ENCODE measurements around the gene BRAT1.

The BRAT1 gene

DNA sequence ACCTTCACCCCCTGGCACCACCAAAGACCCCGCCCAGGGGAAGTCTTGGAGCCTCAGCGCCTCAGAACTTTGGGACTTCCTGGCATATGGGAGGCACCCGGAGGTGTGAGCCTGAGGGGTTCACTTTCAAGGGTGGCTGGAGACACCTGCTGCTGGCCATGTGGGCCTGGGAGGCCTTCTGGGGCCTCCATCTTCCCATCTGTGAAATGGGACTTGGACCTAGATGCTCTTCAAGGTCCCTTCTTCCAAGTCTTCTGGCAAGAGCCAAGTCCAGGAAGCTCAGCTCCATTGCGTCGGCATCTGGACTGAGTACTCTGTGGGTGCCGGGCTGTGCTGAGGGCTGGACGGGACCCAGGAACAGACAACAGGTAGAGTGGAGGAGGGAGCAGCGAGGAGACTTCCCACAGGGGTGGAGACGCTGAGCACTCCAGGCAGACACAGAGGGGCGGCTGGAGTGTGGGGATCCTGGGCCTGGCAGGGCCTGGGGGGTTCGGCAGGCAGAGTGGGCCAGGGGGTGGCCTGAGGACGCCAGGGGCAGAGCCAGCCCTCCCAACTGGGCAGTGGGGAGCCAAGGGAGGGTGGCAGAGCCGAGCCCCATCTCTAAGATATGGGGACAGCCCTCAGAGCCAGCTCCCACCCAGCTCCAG is 45.1 kb downstream of the BRAT1 start:
- DNase-seq: no peak

DNA sequence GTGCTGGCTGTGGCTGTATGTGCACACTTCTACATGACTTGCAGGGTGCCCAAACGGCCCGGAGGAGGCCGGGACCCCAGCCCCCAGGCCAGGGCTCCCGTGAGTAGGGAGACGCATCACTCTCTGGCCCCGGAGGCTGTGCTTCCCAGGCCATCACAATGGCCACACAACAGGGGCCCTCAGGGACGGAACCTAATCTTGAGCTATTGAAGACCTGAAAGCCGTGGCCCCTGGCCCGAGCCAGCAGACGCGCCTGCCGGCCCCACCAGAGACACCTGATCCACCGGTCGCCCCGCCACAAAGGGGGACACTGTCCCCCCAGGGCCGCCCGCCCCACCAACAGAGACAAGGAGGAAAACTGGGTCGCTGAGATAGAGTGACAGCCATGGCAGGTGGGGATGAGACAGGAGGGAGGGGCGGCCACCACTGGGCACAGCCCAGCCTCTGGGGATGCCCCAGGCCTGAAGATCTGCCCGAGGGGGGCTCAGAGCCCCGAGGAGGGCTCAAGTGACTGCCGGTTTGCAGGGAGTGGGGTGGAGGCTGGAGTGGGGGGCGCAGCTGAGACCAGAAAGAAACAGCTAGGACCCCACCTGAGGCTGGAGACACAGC is 45.9 kb downstream of the BRAT1 start:
- DNase-seq: no peak

DNA sequence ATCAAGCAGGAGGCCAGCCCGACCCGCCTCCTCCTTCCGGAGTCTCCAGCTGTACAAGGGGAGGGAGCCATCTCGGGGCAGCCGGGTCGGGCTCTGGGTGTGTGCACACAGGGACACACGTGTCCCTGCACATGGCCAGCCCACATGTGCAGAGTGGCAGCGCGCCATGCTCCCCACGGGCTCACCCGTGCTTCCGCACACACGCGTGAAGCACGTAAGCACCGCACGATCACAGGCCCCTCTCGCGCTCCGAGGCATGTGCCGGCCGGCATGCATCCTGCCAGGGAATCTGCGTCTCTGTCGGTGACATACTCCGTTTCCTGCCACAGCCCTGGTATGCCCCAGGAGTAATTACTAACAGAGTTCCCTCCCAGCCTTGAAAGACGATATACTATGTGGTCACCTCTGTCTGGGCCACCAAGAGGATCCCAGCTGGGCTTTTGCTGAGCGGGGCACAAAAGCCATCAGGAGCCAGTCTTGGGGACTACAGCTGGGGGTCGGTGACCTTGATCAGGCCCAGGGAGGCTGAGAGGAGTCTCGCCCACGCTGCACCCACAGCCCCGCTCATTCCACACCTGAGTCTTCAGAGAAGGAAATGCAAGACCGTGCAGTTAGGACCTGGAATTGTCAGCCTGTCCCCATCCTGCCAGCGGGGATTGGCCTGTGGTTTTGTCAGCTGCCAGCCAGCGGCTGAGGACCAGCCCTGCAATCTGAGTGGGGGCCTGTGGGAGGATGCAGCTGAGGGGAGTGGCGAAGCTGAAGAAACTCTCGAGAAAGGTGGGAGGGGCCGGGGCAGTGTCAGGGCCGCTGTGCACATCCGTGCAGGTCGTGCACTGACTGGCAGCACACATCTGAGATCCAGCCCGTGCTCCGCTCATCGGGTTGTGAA is 46.8 kb downstream of the BRAT1 start:
- DNase-seq: peak; percentile 57 to 76

DNA sequence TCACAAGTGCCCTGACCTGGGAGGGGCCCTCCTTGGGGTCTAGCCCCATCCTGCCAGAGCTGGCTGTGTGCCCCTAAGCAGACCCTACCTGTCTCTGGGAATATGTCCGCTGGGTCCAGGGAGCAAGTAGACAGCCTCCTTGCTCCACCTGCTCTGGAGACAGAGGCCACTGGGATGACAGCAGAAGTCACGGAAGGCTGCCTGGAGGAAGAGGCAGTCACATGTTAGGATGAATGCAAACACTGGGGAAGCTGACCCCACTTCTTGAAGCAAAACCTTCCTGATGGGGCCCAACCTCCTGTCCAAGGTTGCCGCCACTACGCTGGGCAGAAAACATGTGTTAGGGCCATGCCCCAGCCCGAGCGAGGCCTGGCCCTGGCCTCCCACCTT is 47.4 kb downstream of the BRAT1 start:
- DNase-seq: no peak

DNA sequence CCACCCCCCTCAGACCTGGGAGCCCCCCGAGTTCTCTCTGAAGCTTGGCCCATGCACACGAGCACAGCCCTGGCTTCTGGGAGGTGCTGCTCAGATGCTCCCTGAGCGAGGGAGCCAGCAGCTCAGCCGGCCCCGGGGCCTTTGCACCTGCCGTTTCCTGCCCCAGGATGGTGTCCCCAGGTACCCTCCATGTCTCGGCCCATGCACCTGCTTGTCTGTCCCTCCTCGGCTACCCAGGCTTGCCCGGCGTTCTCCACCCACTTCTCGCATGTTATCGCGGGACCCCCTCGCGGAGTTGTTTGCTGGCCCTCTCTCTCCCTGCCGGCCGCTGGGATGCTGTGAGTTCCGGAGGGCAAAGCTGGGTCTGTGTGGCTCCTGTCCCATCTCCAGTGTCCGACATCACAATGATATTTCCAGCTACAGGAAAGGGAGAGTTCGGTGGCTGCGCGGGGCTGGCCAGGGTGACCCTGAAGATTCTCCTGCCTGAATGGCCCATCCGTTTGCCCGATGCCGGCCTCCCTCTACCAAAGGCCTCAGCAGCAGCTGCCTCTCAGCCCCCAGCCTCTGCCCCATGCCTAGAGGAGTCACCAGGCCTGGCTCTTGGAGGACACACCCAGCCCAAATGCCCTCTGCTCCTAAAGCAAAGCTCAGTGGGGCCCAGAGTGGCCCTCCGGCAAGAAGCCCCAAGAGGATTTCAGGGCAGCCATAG is 48.0 kb downstream of the BRAT1 start:
- DNase-seq: no peak

DNA sequence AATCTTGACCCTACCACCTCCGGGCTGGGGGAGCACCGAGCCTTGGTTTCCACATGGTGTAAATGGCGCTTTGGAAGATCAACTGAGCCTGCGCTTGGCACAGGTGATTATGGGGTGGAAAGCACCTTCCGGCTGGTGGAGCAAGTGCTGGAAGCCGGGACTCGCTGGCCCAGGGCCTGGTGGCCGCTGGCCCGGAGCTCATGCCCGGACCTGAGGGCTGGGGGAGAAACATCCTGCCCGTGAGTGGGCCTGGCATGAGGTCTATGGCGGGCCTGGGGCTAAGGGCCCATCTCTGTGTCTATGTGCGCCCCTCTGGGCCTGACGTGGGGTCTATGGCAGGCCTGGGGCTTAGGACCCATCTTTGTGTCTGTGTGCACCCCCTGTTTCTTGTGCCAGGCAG is 49.9 kb downstream of the BRAT1 start:
- DNase-seq: no peak

DNA sequence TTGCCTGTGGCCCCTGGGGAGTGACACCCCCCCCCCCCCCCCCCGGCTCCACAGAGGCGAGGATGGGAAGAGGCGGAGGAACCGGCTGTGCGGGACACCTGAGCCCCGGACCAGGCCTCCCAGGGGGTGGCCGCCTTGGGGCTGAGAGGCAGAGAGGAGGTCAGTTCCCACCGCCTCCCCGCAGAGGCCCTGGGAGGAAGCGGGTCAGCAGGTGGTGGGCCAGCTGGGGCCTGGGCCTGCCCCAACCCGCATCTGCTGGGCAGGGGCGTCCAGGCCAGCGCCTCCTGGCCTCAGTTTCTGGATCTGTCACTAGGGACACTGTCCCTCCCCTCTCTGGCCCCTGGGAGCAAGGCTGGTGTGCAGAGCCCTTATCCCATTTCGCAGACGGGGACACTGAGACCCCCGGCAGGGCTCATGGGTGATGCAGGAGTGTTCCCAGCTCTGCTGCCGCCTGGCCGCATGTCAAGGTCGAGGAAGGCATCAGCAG is 50.4 kb downstream of the BRAT1 start:
- DNase-seq: no peak

DNA sequence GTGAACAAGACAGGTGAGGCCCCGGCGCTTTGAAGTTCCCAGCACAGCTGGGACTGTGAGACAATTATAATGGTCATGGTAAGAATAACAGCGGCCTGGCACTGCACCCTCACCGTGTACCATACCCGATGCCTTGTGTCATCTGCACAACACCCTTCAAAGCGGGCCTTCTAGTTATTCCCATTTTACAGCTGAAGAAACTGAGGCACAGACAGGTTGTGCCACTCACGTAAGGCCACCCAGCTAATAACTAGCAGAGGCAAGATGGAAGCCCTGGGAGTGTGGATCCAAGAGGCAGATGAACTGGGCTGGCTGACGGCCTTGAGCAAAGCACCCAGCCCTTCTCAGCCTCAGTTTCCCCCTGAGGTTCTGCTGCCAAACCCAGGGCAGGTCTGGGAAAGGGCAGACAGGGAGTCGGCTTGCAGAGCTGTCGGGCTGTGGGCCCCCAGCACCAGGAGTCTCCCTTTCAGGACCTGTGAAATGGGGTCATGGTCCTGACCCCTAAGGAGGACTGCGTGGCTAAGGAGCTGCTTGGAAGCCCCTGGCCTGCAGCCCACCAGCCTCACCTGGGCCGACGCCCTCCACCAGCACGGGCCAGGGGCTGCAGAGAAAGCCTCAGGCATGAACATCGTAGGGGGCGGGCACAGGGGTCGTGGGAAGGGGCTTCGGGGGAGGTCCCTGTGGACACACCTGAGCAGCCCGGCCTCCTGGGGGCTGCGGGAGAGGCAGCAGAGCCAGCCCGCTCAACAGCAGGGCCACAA is 51.0 kb downstream of the BRAT1 start:
- no peak for DNase-seq

DNA sequence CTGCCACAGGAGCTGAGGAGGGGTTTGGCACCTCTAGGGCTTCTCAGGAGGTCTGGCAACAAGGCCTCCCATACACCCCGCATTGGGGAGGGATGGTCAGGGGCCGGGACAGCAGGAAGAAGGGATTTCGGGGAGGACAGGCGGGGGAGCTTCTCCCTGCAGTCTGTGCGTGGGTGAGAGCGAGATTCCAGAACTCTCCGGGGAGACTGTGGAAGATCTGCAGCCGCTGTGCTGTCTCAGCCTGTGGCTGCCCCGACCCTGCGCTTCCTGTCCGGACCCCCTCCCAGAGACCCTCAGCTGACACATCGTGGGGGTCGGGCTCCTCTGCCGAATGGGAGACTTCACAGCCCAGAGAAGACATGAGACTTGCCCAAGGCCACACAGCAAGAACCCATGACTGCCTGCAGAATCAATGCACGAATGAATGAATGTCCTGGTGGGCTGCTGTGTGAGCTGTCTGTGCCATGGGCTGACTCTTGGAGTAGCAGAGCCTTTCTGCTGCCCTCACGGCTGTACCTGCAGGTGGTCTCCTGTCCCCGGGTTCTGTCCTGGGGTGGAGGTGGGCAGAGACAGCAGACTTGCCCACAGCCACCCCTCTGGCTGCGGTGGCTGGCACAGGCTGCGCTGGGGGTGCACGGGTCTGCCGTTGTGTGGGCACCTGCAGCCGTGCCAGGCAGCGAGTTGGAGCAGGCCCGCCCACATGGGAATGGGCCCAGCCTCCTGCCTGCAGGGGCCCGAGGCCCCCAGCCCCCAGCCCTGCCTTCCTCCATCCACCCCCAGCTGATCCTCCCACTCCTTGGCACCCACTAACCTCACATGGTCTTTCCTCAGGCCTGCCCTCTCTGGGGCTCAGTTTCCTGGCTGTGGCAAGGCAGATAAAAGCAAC is 52.0 kb downstream of the BRAT1 start:
- DNase-seq: no peak

DNA sequence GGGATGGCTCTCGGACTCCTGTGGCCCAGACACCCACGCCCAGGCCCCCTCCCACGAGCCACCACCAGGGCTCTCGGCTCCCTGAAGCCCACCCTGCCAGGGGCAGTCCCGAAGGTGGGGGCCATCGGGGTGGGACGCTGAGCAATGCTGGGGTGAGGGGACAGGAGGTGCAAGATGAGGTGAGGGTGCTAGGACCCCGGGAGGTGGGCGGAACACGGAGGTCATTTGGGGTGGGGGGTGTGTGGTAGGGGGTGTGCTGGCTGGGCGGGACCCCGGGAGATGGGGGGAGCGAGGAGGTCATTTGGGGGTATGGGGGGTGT is 52.7 kb downstream of the BRAT1 start:
- no peak for DNase-seq

DNA sequence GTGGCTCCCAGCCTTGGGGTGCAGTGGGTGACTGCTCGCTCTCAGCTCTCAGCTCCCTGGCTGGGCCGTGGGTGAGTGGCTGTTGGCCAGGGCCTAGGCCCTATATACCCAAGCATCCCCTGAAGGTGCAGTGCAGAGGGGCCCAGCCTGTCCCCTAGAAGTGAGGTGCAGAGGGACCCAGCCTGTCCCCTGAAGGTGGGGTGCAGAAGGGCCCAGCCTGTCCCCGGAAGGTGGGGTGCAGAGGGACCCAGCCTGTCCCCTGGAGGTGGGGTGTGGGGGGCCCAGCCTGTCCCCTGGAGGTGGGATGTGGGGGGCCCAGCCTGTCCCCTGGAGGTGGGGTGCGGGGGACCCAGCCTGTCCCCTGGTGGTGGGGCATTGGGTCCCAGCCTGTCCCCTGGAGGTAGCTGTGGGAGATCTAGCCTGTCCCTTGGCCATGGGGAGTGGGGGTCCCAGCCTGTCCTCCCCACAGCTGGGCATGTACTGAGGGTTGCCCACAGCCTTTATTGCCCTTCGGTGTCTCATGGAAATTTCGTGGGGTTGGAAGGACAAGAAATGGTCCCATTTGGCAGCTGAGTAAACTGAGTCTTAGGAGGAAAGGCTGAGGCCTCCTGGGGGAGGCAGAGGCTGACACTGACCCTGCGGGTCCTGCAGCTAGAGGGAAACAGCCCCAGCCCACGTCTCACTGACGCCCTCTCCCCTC is 53.2 kb downstream of the BRAT1 start:
- DNase-seq: no peak

DNA sequence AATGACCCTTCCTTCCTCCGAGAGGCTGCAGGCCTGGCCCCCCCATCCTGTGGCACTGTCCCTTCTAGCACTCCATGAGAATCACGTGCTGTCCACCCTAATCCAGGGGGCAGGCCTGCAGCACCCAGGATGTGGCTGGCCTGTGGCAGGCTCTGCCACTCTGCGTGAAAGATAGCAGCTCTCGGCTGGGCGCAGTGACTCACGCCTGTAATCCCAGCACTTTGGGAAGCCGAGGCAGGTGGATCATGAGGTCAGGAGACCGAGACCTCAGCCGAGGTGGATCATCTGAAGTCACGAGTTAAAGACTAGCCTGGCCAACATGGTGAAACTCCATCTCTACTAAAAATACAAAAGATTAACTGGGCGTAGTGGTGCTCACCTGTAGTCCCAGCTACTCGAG is 54.6 kb downstream of the BRAT1 start:
- DNase-seq: no peak

DNA sequence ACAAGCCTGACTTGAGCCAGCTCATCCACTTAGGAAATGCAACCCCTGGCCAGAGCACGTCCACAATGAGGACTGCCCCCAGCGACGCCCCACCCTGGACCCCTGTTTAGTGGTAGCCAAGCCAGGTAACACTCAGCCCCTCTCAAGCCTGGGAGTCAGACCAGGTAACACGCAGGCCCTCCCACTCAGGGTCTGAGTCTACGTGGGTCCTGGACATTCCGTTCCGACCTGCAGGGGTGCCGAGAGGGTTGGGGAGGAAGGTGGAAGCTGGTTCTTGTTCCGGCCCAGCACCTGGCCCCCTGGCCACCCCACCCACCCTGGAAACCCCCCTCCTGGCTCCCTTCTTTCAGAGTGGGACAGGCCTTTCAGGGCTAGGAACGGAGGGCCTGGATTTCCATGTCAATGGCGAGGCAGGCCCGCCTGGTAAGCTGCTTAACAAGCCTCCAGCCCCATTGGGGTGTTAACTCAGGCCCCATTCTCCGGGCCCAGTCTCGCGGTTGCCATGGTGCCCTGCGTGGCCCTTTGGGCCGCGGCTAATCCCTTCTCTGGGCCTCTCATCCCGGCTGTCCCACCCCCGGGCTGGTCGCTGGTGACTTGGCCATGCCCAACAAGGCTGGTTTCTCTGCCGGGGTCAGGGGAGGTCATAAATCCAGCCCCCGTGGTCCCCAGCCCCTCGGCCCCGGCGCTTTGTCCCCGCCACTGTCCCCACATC is 55.4 kb downstream of the BRAT1 start:
- DNase-seq: no peak

DNA sequence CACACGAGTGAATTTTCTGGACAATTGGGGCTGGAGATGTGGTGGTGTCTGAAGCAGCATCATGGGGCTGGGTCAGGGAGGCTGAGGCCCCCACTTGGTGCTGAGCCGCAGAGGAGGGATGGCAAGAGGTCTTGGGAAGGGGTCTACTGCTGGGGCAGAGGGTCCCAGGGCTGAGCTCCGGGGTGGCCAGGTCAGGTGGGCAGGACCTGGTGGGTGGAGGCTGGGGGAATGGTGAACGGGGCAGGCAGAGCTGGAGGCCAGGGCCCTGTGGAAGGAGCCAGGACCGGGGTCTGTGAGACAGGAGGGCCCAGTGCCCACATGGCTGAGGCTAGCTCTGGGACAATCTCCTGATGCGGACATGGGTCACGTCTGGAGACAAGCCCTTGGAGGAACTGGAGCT is 56.1 kb downstream of the BRAT1 start:
- no peak for DNase-seq

DNA sequence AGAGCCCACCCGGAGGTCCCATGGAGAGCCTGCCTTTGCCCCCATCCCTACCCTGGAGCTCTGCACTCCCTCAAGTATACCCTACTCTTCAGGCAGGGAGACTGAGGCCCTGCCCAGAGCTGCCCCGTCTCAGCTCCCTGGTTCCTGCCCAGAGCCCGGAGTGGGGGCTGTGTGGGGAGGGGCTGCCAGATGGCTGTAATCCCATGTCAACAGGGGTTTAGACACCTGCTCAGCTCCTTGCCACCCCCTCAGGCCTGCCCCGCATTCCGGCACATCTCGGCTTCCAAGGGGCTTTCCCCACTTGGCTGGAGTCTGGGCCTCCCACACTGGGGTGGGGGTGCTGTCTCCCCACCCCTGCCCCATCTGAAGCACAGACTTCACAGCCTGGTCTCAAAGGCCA is 56.6 kb downstream of the BRAT1 start:
- no peak for DNase-seq

DNA sequence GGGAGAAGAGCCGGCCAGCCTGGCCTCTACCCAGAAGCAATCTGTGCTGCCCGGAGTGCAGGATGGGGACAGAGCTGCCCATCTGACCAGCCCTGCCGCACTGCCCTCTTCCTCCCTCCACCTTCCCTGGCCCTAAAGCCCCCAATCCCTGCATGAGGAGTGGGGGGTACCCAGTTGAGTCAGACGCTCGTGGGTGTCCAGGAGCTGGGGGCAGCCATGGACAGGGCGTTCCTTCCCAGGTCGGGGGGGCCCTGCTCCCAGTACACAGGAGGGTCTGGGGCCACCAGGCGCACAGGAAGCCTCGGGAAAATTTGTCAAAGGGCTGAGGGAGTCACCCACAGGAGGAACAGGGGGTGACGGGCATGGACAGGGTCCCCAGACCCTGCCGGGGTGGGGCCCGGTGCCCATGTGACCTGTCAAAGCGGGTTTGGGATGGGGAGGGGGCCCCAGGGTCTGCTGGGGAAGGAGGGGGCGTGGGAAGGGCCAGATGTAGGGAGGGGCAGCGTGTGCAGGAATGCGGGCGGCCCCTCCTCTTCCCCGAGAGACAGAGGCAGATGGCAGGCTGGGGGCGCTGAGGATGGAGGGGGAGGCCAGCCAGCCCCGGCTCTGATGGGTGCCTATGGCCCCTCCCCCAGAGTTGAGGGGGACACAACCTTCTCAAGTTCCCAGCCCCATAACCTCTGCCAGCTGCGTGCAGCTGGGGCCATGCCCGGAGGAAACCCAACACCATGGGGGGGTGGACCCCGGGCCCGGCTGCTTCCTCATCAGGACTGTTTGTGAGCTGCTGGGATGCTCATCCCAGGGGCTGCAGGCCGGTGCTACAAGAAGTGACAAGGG is 57.6 kb downstream of the BRAT1 start:
- DNase-seq: no peak

DNA sequence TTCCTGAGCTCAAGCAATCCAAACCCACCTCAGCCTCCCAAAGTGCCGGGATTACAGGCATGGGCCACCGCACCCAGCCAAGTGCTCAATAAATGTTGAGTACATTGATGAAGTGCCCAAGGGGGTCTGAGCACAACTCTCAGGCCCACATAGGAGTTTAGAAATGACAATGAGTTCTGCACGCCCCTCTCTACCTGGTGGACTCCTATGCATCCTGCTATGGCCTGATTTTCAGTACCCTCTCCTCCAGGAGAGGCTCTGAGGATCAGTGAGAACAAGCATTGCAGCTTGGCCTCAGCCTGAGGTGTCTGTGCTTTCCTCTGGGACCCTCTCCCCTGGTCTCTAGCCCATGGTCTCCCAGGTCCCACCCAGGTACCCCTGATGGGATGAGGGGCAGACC is 58.3 kb downstream of the BRAT1 start:
- no peak for DNase-seq

DNA sequence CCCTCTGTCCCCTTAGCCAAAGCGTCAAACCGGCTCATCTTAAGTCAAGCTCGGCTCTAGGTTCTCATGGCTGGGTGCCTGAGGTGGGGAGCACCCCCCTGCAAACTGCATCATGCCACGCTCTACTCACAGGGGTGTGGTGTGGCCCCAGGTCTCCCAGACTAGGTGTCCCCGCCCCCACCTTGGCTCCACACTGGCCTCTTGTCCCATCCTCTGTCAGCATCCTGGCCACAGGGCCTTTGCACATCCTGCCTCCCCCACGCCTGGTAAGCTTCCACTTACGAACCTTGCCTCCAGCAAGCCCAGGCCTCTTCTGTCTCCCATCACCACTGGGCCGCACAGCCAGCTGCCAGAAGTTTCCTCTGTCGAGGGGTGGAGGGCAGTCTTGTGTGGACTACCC is 58.9 kb downstream of the BRAT1 start:
- no peak for DNase-seq

All from stimulated activated CD4-positive, alpha-beta T cell treated with anti-CD3 and anti-CD28 coated beads, Interleukin-4, amount 100 ng/mL, for 4 hours (primary cell).